HepG2 (cell line): ENCODE results near the gene UNKL. TPM values are rescaled to one million over a fixed set of nuclear protein-coding genes. Genes with fewer than 3 reads are reported as not detected.

Source experiments
- ATAC-seq: fragments of 200-7000 bp; cut with Tn5 transposase; 3 replicates; pipeline ENCODE4 v1.9.1; 2020; ENCODE audit warnings: mild to moderate bottlenecking, moderate library complexity
- BruUV-seq: library from RNA; stranded (reverse); fragments of 400-500 nt; replicated peaks from 2 replicates; lab custom pipeline; 2021; lab: Mats Ljungman, UMichigan
- CTCF ChIA-PET: fragments of 300-600 bp; formaldehyde crosslinking; extraction: SDS; loops from one replicate; lab custom pipeline; 2021; ENCODE audit warnings: low total read pairs, inconsistent platforms, low intra/inter-chr PET ratio; lab: Yijun Ruan, JAX
- POLR2A ChIA-PET: fragments of 350-600 bp; sonication (Branson Sonifier 250); formaldehyde crosslinking; loops from one replicate; lab custom pipeline; 2020; ENCODE audit warnings: antibody characterized with exemption, inconsistent platforms; lab: Yijun Ruan, JAX
- DNase-seq: peaks from one replicate; pipeline ENCODE4 v3.0.0-alpha.2; 2015; ENCODE audit warnings: low spot score
- FAIRE-seq: peaks from 3 replicates; lab custom pipeline; 2011; peaks lifted over from hg19 to GRCh38; lab: Jason Lieb, UNC
- H2AFZ ChIP-seq: one replicate; pipeline ENCODE4 v1.6.1; 2011; ENCODE audit warnings: low read length, inconsistent platforms
- H3K27ac ChIP-seq: fragments of 300-600 bp; 3 replicates; pipeline ENCODE4 v1.8.0; 2011; ENCODE audit warnings: mixed run types, mild to moderate bottlenecking, mixed read lengths, low read length, inconsistent platforms; ENCODE audit not compliant: insufficient read depth; ENCODE audit errors: extremely low read length
- H3K27me3 ChIP-seq, 2 experiments: fragments of 200-600 bp in 1 of 2; 2 replicates in 1 of 2; 3 replicates in 1 of 2; pipeline versions ENCODE4 v1.6.0 to v1.8.0; 2011; ENCODE audit warnings: low read length in 2 of 2, mild to moderate bottlenecking in 2 of 2, moderate library complexity in 2 of 2, inconsistent platforms in 1 of 2; ENCODE audit not compliant: insufficient read depth in 2 of 2, control insufficient read depth in 1 of 2
- H3K36me3 ChIP-seq, 2 experiments: fragments of 200-600 bp in 1 of 2; replicated peaks in 1 of 2; 2 replicates in 1 of 2; 3 replicates in 1 of 2; pipeline versions ENCODE4 v1.5.1 to v1.8.0; 2011; ENCODE audit warnings: low read length in 2 of 2, inconsistent platforms in 1 of 2; ENCODE audit not compliant: insufficient read depth in 2 of 2, control insufficient read depth in 1 of 2
- H3K4me1 ChIP-seq: 2 replicates; pipeline ENCODE4 v1.5.1; 2012; ENCODE audit warnings: low read length, inconsistent platforms; ENCODE audit not compliant: insufficient read depth
- H3K4me2 ChIP-seq: 2 replicates; pipeline ENCODE4 v1.6.0; 2011; ENCODE audit warnings: low read depth, low read length, inconsistent platforms
- H3K4me3 ChIP-seq, 3 experiments: fragments of 200-600 bp in 1 of 3; sonication (generic), shearing (Covaris generic) in 1 of 3; replicated peaks in 1 of 3; 2 replicates each; pipeline ENCODE4 v1.5.1; 2011 to 2016; ENCODE audit warnings: low read length in 3 of 3, inconsistent platforms in 2 of 3, low read depth in 2 of 3, mild to moderate bottlenecking in 2 of 3, control low read depth in 1 of 3, mixed read lengths in 1 of 3; ENCODE audit not compliant: insufficient read depth in 1 of 3
- H3K79me2 ChIP-seq: one replicate; pipeline ENCODE4 v1.6.1; 2011; ENCODE audit warnings: low read length, inconsistent platforms; ENCODE audit not compliant: insufficient read depth
- H3K9ac ChIP-seq: 2 replicates; pipeline ENCODE4 v1.6.0; 2011; ENCODE audit warnings: mild to moderate bottlenecking, low read depth, low read length, inconsistent platforms; ENCODE audit not compliant: insufficient read depth
- H3K9me3 ChIP-seq: 2 replicates; pipeline ENCODE4 v1.5.1; 2012; ENCODE audit warnings: mild to moderate bottlenecking, low read length
- H4K20me1 ChIP-seq: 2 replicates; pipeline ENCODE4 v1.6.0; 2011; ENCODE audit warnings: inconsistent platforms, mild to moderate bottlenecking, low read length, moderate library complexity; ENCODE audit not compliant: insufficient read depth
- AGO2 ChIP-seq: fragments of 200-400 bp; formaldehyde crosslinking; optimal IDR thresholded peaks from 2 replicates; pipeline ENCODE3; 2017; ENCODE audit warnings: mild to moderate bottlenecking, low read depth, low read length, moderate library complexity
- KDM2A ChIP-seq: sonication (generic); formaldehyde crosslinking; IDR thresholded peaks from 2 replicates; pipeline ENCODE4 v1.4.0; 2020; ENCODE audit warnings: low read depth, missing genetic modification reagents, borderline replicate concordance
- RBM22 ChIP-seq: fragments of 200-400 bp; formaldehyde crosslinking; optimal IDR thresholded peaks from 2 replicates; pipeline ENCODE3; 2017; ENCODE audit warnings: mild to moderate bottlenecking, low read length, moderate library complexity
- ZBTB26 ChIP-seq: IDR thresholded peaks from 2 replicates; pipeline ENCODE4 v1.6.1; 2016; ENCODE audit warnings: missing compliant biosample characterization, missing genetic modification reagents, borderline replicate concordance
- ZSCAN29 ChIP-seq: sonication (generic); formaldehyde crosslinking; conservative IDR thresholded peaks from 2 replicates; pipeline ENCODE4 v1.4.0; 2020; ENCODE audit warnings: mild to moderate bottlenecking, missing genetic modification reagents
- WGBS: methylation state at CpG from one replicate; pipeline ENCODE4 v1.1.6; 2017; ENCODE audit warnings: low lambda C conversion rate; 5-methylcytosine and 5-hydroxymethylcytosine counted together
- in situ Hi-C: cut with HindIII; loops from 2 replicates; pipeline ENCODE4 v1.10.0; 2017; ENCODE audit warnings: low pct_unique_long_range_greater_than_20kb; ENCODE audit not compliant: extremely low pct_ligation_motif_present
- intact Hi-C: fragments of 100-400 bp; cut with micrococcal nuclease; formaldehyde crosslinking; loops from one replicate; pipeline ENCODE4 v1.10.0; 2022; ENCODE audit not compliant: unreplicated experiment
- polyA plus RNA-seq, 8 experiments: library from polyadenylated mRNA; depleted of rRNA in 3 of 8; stranded (reverse) in 7 of 8; unstranded in 1 of 8; fragments of >200 nt; fragmentation: Illumina TruSeq in 4 of 8; extraction: Trizol in 4 of 8; gene quantifications; 2 replicates each; pipeline versions ENCODE4 v1.2.1 to v1.2.3, GENCODE V29; 2011 to 2016; ENCODE audit warnings: low read depth in 4 of 8, missing spikeins in 1 of 8, mixed read lengths in 1 of 8; ENCODE audit not compliant: insufficient read depth in 1 of 8
- total RNA-seq, 5 experiments: library from RNA; depleted of rRNA; stranded (reverse); fragments of >200 nt; fragmentation: Illumina TruSeq; extraction: Trizol; gene quantifications; 2 replicates each; pipeline ENCODE4 v1.2.3, GENCODE V29; 2016; ENCODE audit warnings: low read depth in 1 of 5

UNKL gene
- total and polyA plus RNA-seq, 2 of the 13 experiments (the other 11 are each of a cell fraction or from before 2014, with no cell fraction given): 10.4 to 17.6 TPM

GRCh38 chr16:1366712-1367299 lies 47.7 kb downstream of the UNKL start:
- in situ Hi-C loops: no loop called here
- peaks cover 2% of the 10 kb centered on the region for H3K79me2 ChIP-seq
- DNase-seq (no peak), ATAC-seq (no peak), FAIRE-seq (no peak)
- peaks cover 2% of the 10 kb centered on the region; the same call in 1 of the 2 replicates for H4K20me1 ChIP-seq
- peaks cover 21 to 40% of the 10 kb centered on the region in 2 experiments for H3K36me3 ChIP-seq
- no peak overlapping the region for H3K4me2 ChIP-seq
- H3K9ac ChIP-seq: no peak overlapping the region
- no TSS peak for BruUV-seq
- H2AFZ ChIP-seq: no peak overlapping the region
- no peaks in the 10 kb centered on the region for H3K9me3 ChIP-seq
- no peaks in the 10 kb centered on the region for H3K4me1 ChIP-seq
- no peak overlapping the region for H3K4me3 ChIP-seq
- WGBS: 96% methylated on average over 14 of the region's 24 CpGs
- ChIA-PET CTCF (no interaction called here), POLR2A (no interaction called here)
- intact Hi-C loops: no loop called here
- no peaks in the 10 kb centered on the region for H3K27me3 ChIP-seq
- TF ChIP-seq ZSCAN29 (no peak), AGO2 (peak; percentile 73), KDM2A (CRISPR knock-in tag) (0 out of 2 replicates have a peak, but pooled peaks have one; percentile 5), RBM22 (peak; percentile 14)
- TF ChIP-seq, all 625 proteins: peak for 3
- no peak overlapping the region for H3K27ac ChIP-seq

- no TSS peak for BruUV-seq
- FAIRE-seq (no peak), DNase-seq (no peak), ATAC-seq (no peak)
- no peaks in the 10 kb centered on the region for H3K4me1 ChIP-seq
- POLR2A ChIA-PET: no interaction called here
- H3K79me2 ChIP-seq: peaks cover 2% of the 10 kb centered on the region
- intact Hi-C loops: no loop called here
- TF ChIP-seq AGO2 (peak; percentile 84), KDM2A (CRISPR knock-in tag) (0 out of 2 replicates have a peak, but pooled peaks have one; percentile 13), ZBTB26 (CRISPR knock-in tag) (no peak)
- no peaks in the 10 kb centered on the region for H3K27me3 ChIP-seq
- H2AFZ ChIP-seq: no peak overlapping the region
- in situ Hi-C loops: no loop called here
- H3K4me2 ChIP-seq: no peak overlapping the region
- WGBS: 94% methylated on average over 14 of the region's 29 CpGs
- no peak overlapping the region for H3K9ac ChIP-seq
- H3K4me3 ChIP-seq: no peak overlapping the region
- CTCF ChIA-PET: no interaction called here
- H4K20me1 ChIP-seq: peaks cover 2% of the 10 kb centered on the region; the same call in 1 of the 2 replicates
- no peak overlapping the region for H3K27ac ChIP-seq
- no peaks in the 10 kb centered on the region for H3K9me3 ChIP-seq
- H3K36me3 ChIP-seq: peaks cover 21 to 43% of the 10 kb centered on the region in 2 experiments
Observed at GRCh38 chr16:1366060-1366711, 48.3 kb downstream of the UNKL start.
